NCI-H510A (cell line): Measurements from ENCODE around the gene L3MBTL4.

Experiments
- DNase-seq: peaks from one replicate; lab custom pipeline; 2025; lab: John Stamatoyannopoulos, UW

Gene L3MBTL4

GRCh38 chr18:5986257-5986931, 428.3 kb downstream of the L3MBTL4 start:
- DNase-seq = no peak

- no peak for DNase-seq
Measured at GRCh38 chr18:5984245-5984644, 430.5 kb downstream of the L3MBTL4 start.

- DNase-seq = no peak
Measured at GRCh38 chr18:5983488-5983887, 431.2 kb downstream of the L3MBTL4 start.

- no peak for DNase-seq
Measured at GRCh38 chr18:5982332-5982731, 432.4 kb downstream of the L3MBTL4 start.

- DNase-seq = no peak
Measured at GRCh38 chr18:5980721-5981120, 434.0 kb downstream of the L3MBTL4 start.

GRCh38 chr18:5979971-5980457, 434.7 kb downstream of the L3MBTL4 start:
- DNase-seq = no peak

GRCh38 chr18:5979176-5979888, 435.4 kb downstream of the L3MBTL4 start:
- no peak for DNase-seq

GRCh38 chr18:5977022-5977421, 437.7 kb downstream of the L3MBTL4 start:
- DNase-seq = no peak

- no peak for DNase-seq
Measured at GRCh38 chr18:5975111-5976002, 439.4 kb downstream of the L3MBTL4 start.

- no peak for DNase-seq
Measured at GRCh38 chr18:5974696-5975095, 440.0 kb downstream of the L3MBTL4 start.

- DNase-seq = no peak
Measured at GRCh38 chr18:5973099-5973498, 441.6 kb downstream of the L3MBTL4 start.

GRCh38 chr18:5972298-5972697, 442.4 kb downstream of the L3MBTL4 start:
- DNase-seq = no peak

- DNase-seq = peak; percentile 22
Measured at GRCh38 chr18:5969989-5970403, 444.7 kb downstream of the L3MBTL4 start.

- DNase-seq = no peak
Measured at GRCh38 chr18:5969355-5969988, 445.2 kb downstream of the L3MBTL4 start.

GRCh38 chr18:5967666-5968065, 447.0 kb downstream of the L3MBTL4 start:
- DNase-seq = no peak

- DNase-seq = no peak
Measured at GRCh38 chr18:5967007-5967406, 447.7 kb downstream of the L3MBTL4 start.

GRCh38 chr18:5966514-5966913, 448.2 kb downstream of the L3MBTL4 start:
- DNase-seq = no peak

- DNase-seq = peak; percentile 21
Measured at GRCh38 chr18:5964996-5965395, 449.7 kb downstream of the L3MBTL4 start.

- DNase-seq = no peak
Measured at GRCh38 chr18:5964596-5964995, 450.1 kb downstream of the L3MBTL4 start.

GRCh38 chr18:5964108-5964507, 450.6 kb downstream of the L3MBTL4 start:
- no peak for DNase-seq

- peak; percentile 15 for DNase-seq
Measured at GRCh38 chr18:5963267-5963666, 451.4 kb downstream of the L3MBTL4 start.

- no peak for DNase-seq
Measured at GRCh38 chr18:5962362-5962761, 452.3 kb downstream of the L3MBTL4 start.
